Measurements from ENCODE around the gene SLC2A8. TPM values are rescaled to one million over a fixed set of nuclear protein-coding genes. Genes with fewer than 3 reads are reported as not detected.

Gene SLC2A8
- total RNA-seq, 1 experiment from 2014 or later, result 16.8 TPM

GRCh38 chr9:127382541-127382940, 14.4 kb upstream of the SLC2A8 start (continued):
- TF ChIP-seq SIN3A (IDR thresholded peaks at IDR 0.05; ENCODE audit: low read depth), result no peak
- TF ChIP-seq EZH2phosphoT487 (IDR thresholded peaks at IDR 0.05; ENCODE audit: borderline replicate concordance), result no peak
- no peak for TF ChIP-seq CTCF (IDR thresholded peaks at IDR 0.05 in 2 of 3, conservative IDR thresholded peaks at IDR 0.05 in 1 of 3; ENCODE audit: borderline replicate concordance in 1 of 3, insufficient read depth in 1 of 3, low read depth in 2 of 3, low read length in 2 of 3)
- no peak for TF ChIP-seq SP1 (IDR thresholded peaks at IDR 0.05; ENCODE audit: low read depth)
- no peak for TF ChIP-seq ZNF274 (IDR thresholded peaks at IDR 0.05; ENCODE audit: low read depth, low read length)
- no peak for TF ChIP-seq ELF1 (IDR thresholded peaks at IDR 0.05; ENCODE audit: borderline replicate concordance, low read depth)
- no peak for TF ChIP-seq TCF7L2 (IDR thresholded peaks at IDR 0.05; ENCODE audit: borderline replicate concordance, extremely low read depth, insufficient read depth, insufficient read length)
- no peak for TF ChIP-seq POLR2AphosphoS5 (IDR thresholded peaks at IDR 0.05; ENCODE audit: low read depth, low read length)
- TF ChIP-seq RAD21 (IDR thresholded peaks at IDR 0.05; ENCODE audit: low read depth), result no peak

DNA sequence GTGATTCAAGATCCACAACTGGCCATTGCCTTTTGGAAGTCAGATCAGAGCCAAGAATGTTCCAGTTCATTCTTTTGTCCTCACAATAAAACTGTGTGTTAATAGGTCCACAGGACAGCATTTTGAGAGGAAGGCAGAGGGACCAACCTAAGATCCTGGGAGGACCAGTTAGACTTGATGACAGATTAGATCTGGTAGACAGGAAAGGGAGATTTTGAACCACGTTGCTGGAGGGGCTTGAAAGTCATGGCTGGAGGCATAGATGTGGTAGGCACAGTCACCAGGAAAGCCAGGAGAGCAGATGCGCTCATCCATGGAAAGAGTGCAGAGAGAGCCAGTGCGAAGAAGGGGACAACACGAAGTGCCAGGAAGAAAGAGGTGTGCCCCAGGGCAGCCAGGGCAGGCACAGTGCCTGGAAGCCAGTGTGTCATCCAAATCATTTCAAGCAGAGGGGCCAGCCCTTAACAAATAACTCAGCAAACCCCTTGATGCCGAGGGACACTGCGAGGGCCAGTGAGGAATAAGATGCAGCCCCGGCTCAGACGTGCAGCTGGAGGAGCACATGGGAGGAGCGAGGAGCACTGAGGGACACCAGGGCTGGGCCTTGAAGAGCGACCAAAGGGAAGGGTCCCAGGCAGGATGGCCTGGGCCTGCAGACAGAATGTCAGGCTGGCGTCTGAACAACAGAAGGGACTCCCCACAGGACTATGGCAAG, 12.8 kb upstream of the SLC2A8 start:
- ChIA-PET RAD21 (ENCODE audit: low non-redundant PET in 1 of 2, low total read pairs in 2 of 2, uncharacterized antibody in 2 of 2, unreplicated experiment in 2 of 2) (no interaction called here), POLR2A (no interaction called here), CTCF (no interaction called here)
- intact Hi-C loops (cut with micrococcal nuclease), result no loop called here
- no peak for DNase-seq (ENCODE audit: low read depth, low spot score)
- Histone ChIP-seq H3K79me2 (ENCODE audit: insufficient read depth, low read length) (no peaks in the 10 kb centered on the region), H3K27ac (ENCODE audit: low read depth, low read length) (no peak overlapping the region), H3K36me3 (ENCODE audit: control insufficient read depth in 1 of 2, insufficient read depth in 2 of 2, low read length in 2 of 2) (no peaks in the 10 kb centered on the region), H3K4me3 (replicated peaks in 1 of 2; ENCODE audit: low read depth in 1 of 2, low read length in 2 of 2) (no peak overlapping the region), H3K9me2 (ENCODE audit: insufficient read depth) (no peaks in the 10 kb centered on the region), H3K9me3 (ENCODE audit: control insufficient read depth in 1 of 2, insufficient read depth in 1 of 2, low read depth in 1 of 2, low read length in 2 of 2) (peaks cover 2 to 4% of the 10 kb centered on the region in 2 experiments; a peak in 2 of 4 replicates), H3K9ac (ENCODE audit: low read length) (no peak overlapping the region), H3K4me1 (ENCODE audit: control insufficient read depth in 1 of 2, insufficient read depth in 2 of 2, low read length in 2 of 2) (peaks cover 20% of the 10 kb centered on the region in 2 experiments), H2AFZ (ENCODE audit: low read depth, low read length, poor library complexity, severe bottlenecking) (no peak overlapping the region), H4K20me1 (ENCODE audit: insufficient read depth) (no peaks in the 10 kb centered on the region), H3K27me3 (ENCODE audit: insufficient read depth, low read length) (peaks cover 44% of the 10 kb centered on the region), H3K4me2 (ENCODE audit: low read length) (no peak overlapping the region)
- BruUV-seq (replicated peaks), result no TSS peak
- TF ChIP-seq, protein P1, sequence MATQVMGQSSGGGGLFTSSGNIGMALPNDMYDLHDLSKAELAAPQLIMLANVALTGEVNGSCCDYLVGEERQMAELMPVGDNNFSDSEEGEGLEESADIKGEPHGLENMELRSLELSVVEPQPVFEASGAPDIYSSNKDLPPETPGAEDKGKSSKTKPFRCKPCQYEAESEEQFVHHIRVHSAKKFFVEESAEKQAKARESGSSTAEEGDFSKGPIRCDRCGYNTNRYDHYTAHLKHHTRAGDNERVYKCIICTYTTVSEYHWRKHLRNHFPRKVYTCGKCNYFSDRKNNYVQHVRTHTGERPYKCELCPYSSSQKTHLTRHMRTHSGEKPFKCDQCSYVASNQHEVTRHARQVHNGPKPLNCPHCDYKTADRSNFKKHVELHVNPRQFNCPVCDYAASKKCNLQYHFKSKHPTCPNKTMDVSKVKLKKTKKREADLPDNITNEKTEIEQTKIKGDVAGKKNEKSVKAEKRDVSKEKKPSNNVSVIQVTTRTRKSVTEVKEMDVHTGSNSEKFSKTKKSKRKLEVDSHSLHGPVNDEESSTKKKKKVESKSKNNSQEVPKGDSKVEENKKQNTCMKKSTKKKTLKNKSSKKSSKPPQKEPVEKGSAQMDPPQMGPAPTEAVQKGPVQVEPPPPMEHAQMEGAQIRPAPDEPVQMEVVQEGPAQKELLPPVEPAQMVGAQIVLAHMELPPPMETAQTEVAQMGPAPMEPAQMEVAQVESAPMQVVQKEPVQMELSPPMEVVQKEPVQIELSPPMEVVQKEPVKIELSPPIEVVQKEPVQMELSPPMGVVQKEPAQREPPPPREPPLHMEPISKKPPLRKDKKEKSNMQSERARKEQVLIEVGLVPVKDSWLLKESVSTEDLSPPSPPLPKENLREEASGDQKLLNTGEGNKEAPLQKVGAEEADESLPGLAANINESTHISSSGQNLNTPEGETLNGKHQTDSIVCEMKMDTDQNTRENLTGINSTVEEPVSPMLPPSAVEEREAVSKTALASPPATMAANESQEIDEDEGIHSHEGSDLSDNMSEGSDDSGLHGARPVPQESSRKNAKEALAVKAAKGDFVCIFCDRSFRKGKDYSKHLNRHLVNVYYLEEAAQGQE (IDR thresholded peaks at IDR 0.05; ENCODE audit: low read depth), result no peak
- TF ChIP-seq, protein P2, sequence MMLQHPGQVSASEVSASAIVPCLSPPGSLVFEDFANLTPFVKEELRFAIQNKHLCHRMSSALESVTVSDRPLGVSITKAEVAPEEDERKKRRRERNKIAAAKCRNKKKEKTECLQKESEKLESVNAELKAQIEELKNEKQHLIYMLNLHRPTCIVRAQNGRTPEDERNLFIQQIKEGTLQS (IDR thresholded peaks at IDR 0.05), result no peak
- ATAC-seq, result no peak
